HepG2 (cell line): Measurements from ENCODE around the gene PFAS. TPM values are rescaled to one million over a fixed set of nuclear protein-coding genes. Genes with fewer than 3 reads are reported as not detected.

Experiments
- CENPT ChIP-seq: sonication (generic); formaldehyde crosslinking; IDR thresholded peaks from 2 replicates; pipeline ENCODE4 v1.8.0; 2022; ENCODE audit warnings: low read depth, mild to moderate bottlenecking, moderate library complexity, missing genetic modification reagents
- HNF1A ChIP-seq, 2 experiments: sonication (generic) in 1 of 2; formaldehyde crosslinking in 1 of 2; IDR thresholded peaks; 2 replicates each; pipeline versions ENCODE4 v1.4.0 to v1.6.1; 2016 to 2020; ENCODE audit warnings: borderline replicate concordance in 1 of 2, low read depth in 1 of 2, mild to moderate bottlenecking in 1 of 2, missing genetic modification reagents in 1 of 2
- HOXA3 ChIP-seq: sonication (generic); formaldehyde crosslinking; IDR thresholded peaks from 2 replicates; pipeline ENCODE4 v1.5.0; 2020; ENCODE audit warnings: missing genetic modification reagents
- HOXA7 ChIP-seq: sonication (generic); formaldehyde crosslinking; IDR thresholded peaks from 2 replicates; pipeline ENCODE4 v1.8.1; 2022; ENCODE audit warnings: mild to moderate bottlenecking, missing genetic modification reagents, moderate library complexity
- IRF2 ChIP-seq: IDR thresholded peaks from 2 replicates; pipeline ENCODE4 v1.6.1; 2018; ENCODE audit warnings: missing genetic modification reagents, missing compliant biosample characterization
- KAT2B ChIP-seq: fragments of 150-350 bp; IDR thresholded peaks from 2 replicates; pipeline ENCODE4 v1.6.1; 2014; ENCODE audit warnings: low read depth, low read length, borderline replicate concordance
- KLF12 ChIP-seq: sonication (generic); formaldehyde crosslinking; IDR thresholded peaks from 2 replicates; pipeline ENCODE4 v1.4.0; 2020; ENCODE audit warnings: missing genetic modification reagents, borderline replicate concordance
- TFDP1 ChIP-seq: IDR thresholded peaks from 2 replicates; pipeline ENCODE4 v1.6.1; 2016; ENCODE audit warnings: missing compliant biosample characterization, missing genetic modification reagents, borderline replicate concordance
- ZEB1 ChIP-seq: IDR thresholded peaks from 2 replicates; pipeline ENCODE4 v1.6.1; 2012; ENCODE audit warnings: mild to moderate bottlenecking, low read depth, inconsistent platforms; ENCODE audit not compliant: insufficient replicate concordance
- ZHX1 ChIP-seq: sonication (generic); formaldehyde crosslinking; IDR thresholded peaks from 2 replicates; pipeline ENCODE4 v1.8.1; 2022; ENCODE audit warnings: low read depth, mild to moderate bottlenecking, missing genetic modification reagents
- ZIK1 ChIP-seq: sonication (generic); formaldehyde crosslinking; IDR thresholded peaks from 2 replicates; pipeline ENCODE4 v1.5.0; 2020; ENCODE audit warnings: mild to moderate bottlenecking, low read depth, missing genetic modification reagents, borderline replicate concordance
- ZMYM4 ChIP-seq: sonication (generic); formaldehyde crosslinking; IDR thresholded peaks from 2 replicates; pipeline ENCODE4 v1.8.1; 2023; ENCODE audit warnings: mild to moderate bottlenecking, missing genetic modification reagents
- ZNF557 ChIP-seq: sonication (generic); formaldehyde crosslinking; IDR thresholded peaks from 2 replicates; pipeline ENCODE4 v1.4.0; 2020; ENCODE audit warnings: missing genetic modification reagents
- ZNF570 ChIP-seq: sonication (generic); formaldehyde crosslinking; IDR thresholded peaks from 2 replicates; pipeline ENCODE4 v1.4.0; 2020; ENCODE audit warnings: mild to moderate bottlenecking, missing genetic modification reagents, borderline replicate concordance
- ZNF574 ChIP-seq: sonication (generic); formaldehyde crosslinking; IDR thresholded peaks from 2 replicates; pipeline ENCODE4 v1.4.0; 2020; ENCODE audit warnings: missing genetic modification reagents
- ZNF883 ChIP-seq: sonication (generic); formaldehyde crosslinking; IDR thresholded peaks from 2 replicates; pipeline ENCODE4 v1.5.1; 2020; ENCODE audit warnings: mild to moderate bottlenecking, missing genetic modification reagents; ENCODE audit errors: not compliant biosample characterization
- polyA plus RNA-seq, 8 experiments: library from polyadenylated mRNA; depleted of rRNA in 3 of 8; stranded (reverse) in 7 of 8; unstranded in 1 of 8; fragments of >200 nt; fragmentation: Illumina TruSeq in 4 of 8; extraction: Trizol in 4 of 8; gene quantifications; 2 replicates each; pipeline versions ENCODE4 v1.2.1 to v1.2.3, GENCODE V29; 2011 to 2016; ENCODE audit warnings: low read depth in 4 of 8, missing spikeins in 1 of 8, mixed read lengths in 1 of 8; ENCODE audit not compliant: insufficient read depth in 1 of 8
- total RNA-seq, 5 experiments: library from RNA; depleted of rRNA; stranded (reverse); fragments of >200 nt; fragmentation: Illumina TruSeq; extraction: Trizol; gene quantifications; 2 replicates each; pipeline ENCODE4 v1.2.3, GENCODE V29; 2016; ENCODE audit warnings: low read depth in 1 of 5

Gene PFAS
- total and polyA plus RNA-seq, 2 of the 13 experiments (the other 11 are each of a cell fraction or from before 2014, with no cell fraction given), result 49.4 to 58.2 TPM

- TF ChIP-seq IRF2 (CRISPR knock-in tag) (0 out of 2 replicates have a peak, but pooled peaks have one; percentile 32), ZNF883 (peak; percentile 33), ZHX1 (0 out of 2 replicates have a peak, but pooled peaks have one; percentile 43), KLF12 (CRISPR knock-in tag) (0 out of 2 replicates have a peak, but pooled peaks have one; percentile 52), ZMYM4 (peak; percentile 69; the same call in 1 of the 2 replicates), CENPT (CRISPR knock-in tag) (peak; percentile 90), TFDP1 (CRISPR knock-in tag) (peak; percentile 100), HOXA7 (CRISPR knock-in tag) (no peak), KAT2B (no peak), HNF1A (IDR thresholded peaks at IDR 0.05; ENCODE audit: low read depth) (no peak), HNF1A (CRISPR knock-in tag; IDR thresholded peaks at IDR 0.05; ENCODE audit: borderline replicate concordance) (0 out of 2 replicates have a peak, but pooled peaks have one; percentile 27), ZEB1 (peak; percentile 50), ZNF574 (CRISPR knock-in tag) (peak; percentile 48; the same call in 1 of the 2 replicates), ZNF557 (CRISPR knock-in tag) (0 out of 2 replicates have a peak, but pooled peaks have one; percentile 57), HOXA3 (CRISPR knock-in tag) (peak; percentile 74; the same call in 1 of the 2 replicates), ZIK1 (no peak), ZNF570 (CRISPR knock-in tag) (0 out of 2 replicates have a peak, but pooled peaks have one; percentile 53)
Observed at GRCh38 chr17:8209907-8210760, 39.0 kb upstream of the PFAS start, which contains the start of gene AURKB (continued).
